CD4-positive, alpha-beta T cell treated with Interleukin-17A for 1 hour (primary cell): ENCODE measurements around the gene DOCK3.
"Not testable (repeated sequence)": the region's sequence is repeated elsewhere in the genome, so short reads cannot be mapped to it uniquely, and the experiment has no call there.

ENCODE experiments used
- DNase-seq: peaks from one replicate; pipeline ENCODE4 v3.0.0-alpha.2; 2020

Gene DOCK3

GRCh38 chr3:50688602-50689001 lies 13.9 kb downstream of the DOCK3 start:
- DNase-seq: not testable (repeated sequence)

- DNase-seq: no peak
Measured at GRCh38 chr3:50689558-50689957, 14.8 kb downstream of the DOCK3 start.

DNA sequence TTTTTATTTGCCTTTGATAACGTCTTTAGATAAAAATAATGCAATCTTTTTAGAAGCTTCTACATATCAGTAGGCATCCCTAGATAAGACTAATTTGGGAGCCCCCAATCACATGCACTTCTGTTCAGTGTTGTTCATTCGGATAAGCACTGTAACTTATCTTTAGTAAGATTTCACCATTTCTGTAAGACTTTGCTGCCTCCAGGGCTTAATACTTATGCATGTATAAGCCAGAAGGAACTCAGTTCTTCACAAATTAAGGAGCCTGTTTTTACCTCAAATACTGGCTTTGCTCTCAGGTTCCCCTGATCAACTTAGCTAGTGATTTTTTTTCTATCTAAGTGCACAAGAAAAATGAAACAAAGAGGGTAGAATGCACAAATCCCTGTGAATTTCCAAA lies 20.3 kb downstream of the DOCK3 start:
- no peak for DNase-seq

DNA sequence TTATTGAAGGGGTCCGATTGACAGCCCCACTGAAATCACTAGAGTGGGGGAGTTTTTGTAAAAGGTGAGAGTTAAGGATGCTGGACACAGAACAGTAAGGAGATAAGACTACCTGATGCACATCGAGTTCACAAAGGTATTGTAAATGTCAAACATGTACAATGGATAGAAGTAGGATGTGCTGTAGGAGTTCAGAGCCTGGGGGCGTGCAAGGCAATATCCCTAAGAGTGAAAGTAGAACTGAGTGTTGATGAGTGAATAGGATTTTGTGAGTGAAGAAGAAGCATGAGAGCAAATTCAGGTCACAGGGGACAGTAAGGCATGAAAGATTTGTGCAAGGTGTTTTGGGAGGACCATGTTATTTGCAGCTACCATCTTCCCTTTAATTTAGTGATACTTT lies 21.5 kb downstream of the DOCK3 start:
- no peak for DNase-seq

DNA sequence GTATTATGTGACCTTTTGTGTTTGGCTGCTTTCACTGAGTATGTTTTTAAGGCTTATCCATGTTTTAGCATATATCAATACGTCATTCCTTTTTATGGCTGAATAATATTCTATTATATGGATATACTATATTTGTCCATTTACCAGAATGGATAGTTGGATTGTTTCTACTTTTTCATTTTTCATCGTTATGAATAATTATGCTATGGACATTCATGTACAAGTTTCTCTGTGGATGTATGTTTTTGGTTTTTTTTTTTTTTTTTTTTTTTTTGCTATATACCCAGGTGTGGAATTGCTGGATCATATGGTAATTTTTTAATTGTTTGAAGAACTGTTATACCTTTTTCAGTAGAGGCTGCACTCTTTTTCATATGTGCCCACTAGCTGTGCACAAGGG lies 23.5 kb downstream of the DOCK3 start:
- no peak for DNase-seq

GRCh38 chr3:50708620-50709019 lies 33.9 kb downstream of the DOCK3 start:
- no peak for DNase-seq

GRCh38 chr3:50714946-50715345 lies 40.2 kb downstream of the DOCK3 start:
- DNase-seq: no peak

GRCh38 chr3:50724831-50725230 lies 50.1 kb downstream of the DOCK3 start:
- DNase-seq: no peak

GRCh38 chr3:50734985-50735384 lies 60.3 kb downstream of the DOCK3 start:
- no peak for DNase-seq

DNA sequence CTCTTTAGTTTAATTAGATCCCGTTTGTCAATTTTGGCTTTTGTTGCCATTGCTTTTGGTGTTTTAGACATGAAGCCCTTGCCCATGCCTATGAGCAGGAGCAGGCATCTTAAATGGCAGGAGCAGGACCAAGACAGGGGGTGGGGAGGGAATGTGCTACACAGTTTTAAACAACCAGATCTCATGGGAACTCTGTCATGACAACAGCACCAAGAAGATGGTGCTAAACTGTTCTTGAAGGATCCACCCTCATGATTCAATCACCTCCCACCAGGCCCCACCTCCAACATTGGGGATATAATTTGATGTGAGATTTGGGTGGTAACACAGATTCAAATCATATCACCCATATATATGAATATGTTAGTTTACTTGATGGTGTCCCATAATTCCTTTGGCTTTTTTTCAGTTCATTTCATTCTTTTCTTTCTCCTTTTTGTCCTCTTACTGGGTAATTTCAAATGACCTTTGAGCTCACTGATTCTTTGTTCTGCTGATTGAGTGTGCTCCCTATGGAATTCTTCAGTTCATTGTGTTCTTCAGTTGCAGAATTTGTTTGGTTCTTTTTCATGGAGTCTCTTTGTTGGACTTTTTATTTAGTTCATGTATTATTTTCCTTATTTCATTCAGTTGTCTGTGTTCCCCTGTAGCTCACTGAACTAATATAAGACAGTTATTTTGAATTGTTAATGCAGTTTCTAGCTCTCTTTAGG lies 62.6 kb downstream of the DOCK3 start:
- no peak for DNase-seq

- DNase-seq: no peak
Measured at GRCh38 chr3:50737906-50738598, 63.3 kb downstream of the DOCK3 start.

- no peak for DNase-seq
Measured at GRCh38 chr3:50743643-50744042, 68.9 kb downstream of the DOCK3 start.

DNA sequence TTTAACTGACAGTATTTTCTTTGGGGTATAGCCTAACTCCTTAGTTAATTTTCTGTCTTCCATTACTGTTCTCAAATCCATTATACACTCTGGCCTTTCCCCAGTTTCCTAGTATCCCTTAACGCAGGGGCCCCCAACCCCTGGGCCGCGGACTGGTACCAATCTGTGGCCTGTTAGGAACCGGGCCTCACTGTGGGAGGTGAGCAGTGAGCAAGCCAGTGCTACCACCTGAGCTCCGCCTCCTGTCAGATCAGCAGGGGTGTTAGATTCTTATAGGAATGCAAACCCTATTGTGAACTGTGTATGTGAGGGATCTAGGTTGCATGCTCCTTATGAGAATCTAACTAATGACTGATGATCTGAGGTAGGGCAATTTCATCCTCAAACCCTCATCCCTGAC lies 75.1 kb downstream of the DOCK3 start:
- no peak for DNase-seq

- no peak for DNase-seq
Measured at GRCh38 chr3:50759015-50759414, 84.3 kb downstream of the DOCK3 start.

DNA sequence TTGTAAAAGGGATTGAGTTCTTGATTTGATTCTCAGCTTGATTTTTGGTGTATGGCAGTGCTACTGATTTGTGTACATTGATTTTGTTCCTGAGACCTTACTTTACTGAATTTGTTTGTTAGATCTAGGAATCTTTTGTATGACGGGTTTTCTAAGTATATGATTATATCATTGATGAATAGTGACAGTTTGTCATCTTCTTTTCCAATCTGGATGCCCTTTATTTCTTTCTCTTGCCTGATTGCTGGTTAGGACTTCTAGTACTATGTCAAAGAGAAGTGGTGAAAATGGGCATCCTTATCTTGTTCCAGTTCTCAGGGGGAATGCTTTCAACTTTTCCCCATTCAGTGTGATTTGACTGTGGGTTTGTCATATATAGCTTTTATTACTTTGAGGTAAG lies 103.0 kb downstream of the DOCK3 start:
- no peak for DNase-seq

DNA sequence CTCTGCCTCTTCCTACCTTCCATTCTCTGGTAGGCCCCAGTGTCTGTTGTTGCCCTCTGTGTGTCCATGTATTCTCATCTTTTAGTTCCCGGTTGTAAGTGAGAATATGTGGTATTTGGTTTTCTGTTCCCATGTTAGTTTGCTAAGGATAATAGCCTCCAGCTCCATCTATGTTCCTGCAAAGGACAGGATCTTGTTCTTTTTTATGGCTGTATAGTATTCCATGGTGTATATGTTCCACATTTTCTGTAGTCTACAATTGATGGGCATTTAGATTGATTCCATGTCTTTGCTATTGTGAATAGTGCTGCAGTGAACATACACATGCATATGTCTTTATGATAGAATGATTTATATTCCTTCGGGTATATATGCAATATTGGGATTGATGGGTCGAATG lies 107.0 kb downstream of the DOCK3 start:
- DNase-seq: not testable (repeated sequence)

DNA sequence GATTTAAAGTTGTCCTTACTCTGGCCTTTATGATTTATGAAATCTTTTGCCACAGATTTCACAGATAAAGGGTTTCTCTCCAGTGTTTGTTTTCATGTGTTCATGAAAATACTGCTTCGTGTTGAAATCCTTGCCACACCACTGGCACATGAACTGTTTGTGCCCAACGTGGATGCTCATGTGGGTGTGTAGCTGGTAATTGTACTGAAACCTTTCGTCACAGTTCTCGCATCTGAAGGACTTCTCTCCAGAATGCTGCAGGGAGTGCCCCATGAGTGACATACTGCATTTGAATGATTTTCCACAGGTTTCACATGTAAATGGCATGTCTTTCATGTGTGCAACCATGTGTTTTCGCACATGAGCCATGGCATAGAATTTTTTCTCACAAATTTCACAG lies 111.9 kb downstream of the DOCK3 start:
- no peak for DNase-seq

DNA sequence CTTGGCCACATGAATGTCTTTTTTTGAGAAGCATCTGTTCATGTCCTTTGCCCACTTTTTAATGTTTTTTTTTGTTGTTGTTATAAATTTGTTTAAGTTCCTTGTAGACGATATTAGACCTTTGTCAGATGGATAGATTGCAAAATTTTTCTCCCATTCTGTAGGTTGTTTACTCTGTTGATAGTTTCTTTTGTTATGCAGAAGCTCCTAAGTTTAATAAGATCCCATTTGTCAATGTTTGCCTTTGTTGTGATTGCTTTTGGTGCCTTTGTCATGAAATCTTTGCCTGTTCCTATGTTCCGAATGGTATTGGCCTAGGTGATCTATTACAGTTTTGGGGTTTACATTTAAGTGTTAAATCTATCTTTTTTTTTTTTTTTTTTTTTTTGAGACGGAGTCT lies 116.2 kb downstream of the DOCK3 start:
- DNase-seq: not testable (repeated sequence)

- no peak for DNase-seq
Measured at GRCh38 chr3:50792568-50792967, 117.8 kb downstream of the DOCK3 start.

DNA sequence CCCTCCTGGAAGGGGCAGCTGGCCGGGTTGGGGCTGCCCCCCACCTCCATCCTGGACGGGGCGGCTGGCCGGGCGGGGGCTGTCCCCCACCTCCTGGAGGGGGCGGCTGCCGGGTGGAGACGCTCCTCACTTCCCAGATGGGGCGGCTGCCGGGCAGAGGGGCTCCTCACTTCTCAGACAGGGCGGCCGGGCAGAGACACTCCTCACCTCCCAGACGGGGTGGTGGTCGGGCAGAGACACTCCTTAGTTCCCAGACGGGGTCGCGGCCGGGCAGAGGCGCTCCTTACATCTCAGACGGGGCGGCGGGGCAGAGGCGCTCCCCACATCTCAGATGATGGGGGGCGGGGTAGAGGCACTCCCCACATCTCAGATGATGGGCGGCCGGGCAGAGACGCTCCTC lies 129.1 kb downstream of the DOCK3 start:
- DNase-seq: not testable (repeated sequence)

- not testable (repeated sequence) for DNase-seq
Measured at GRCh38 chr3:50804376-50804775, 129.6 kb downstream of the DOCK3 start.

DNA sequence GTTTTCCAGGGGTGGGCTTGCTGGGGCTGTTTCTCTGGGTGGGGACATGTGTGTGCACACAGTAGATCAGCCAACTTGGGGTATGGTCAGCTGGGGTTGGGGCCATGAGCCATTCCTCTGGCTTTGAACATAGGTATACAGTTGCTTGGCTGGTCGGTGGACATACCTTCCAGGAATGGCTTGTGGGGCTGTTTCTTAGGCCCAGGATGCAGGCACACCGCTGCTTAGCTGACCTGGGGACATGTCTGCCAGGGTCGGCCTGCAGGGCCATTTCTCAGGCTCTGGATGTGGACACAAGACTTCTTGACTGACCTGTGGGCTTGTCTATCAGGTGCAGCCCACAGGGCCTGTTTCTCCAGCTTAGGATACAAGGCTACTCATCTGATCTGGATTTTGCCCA lies 130.6 kb downstream of the DOCK3 start:
- no peak for DNase-seq

- DNase-seq: no peak
Measured at GRCh38 chr3:50806031-50806430, 131.3 kb downstream of the DOCK3 start.

GRCh38 chr3:50806806-50807205 lies 132.1 kb downstream of the DOCK3 start:
- no peak for DNase-seq

GRCh38 chr3:50807266-50807665 lies 132.5 kb downstream of the DOCK3 start:
- DNase-seq: no peak
